ENCODE measurements around the gene GSTM3. TPM values are rescaled to one million over a fixed set of nuclear protein-coding genes. Genes with fewer than 3 reads are reported as not detected.
"Not testable (repeated sequence)": the region's sequence is repeated elsewhere in the genome, so short reads cannot be mapped to it uniquely, and the experiment has no call there.

GSTM3 gene
- total RNA-seq, 1 donor from 2014 or later, result 13.0 TPM

GRCh38 chr1:109719337-109719837 lies 21.5 kb downstream of the GSTM3 start:
- H3K27me3 Mint-ChIP-seq, result peaks cover 3% of the 10 kb centered on the region
- peaks cover 3% of the 10 kb centered on the region for H3K4me1 Mint-ChIP-seq
- no peak for DNase-seq
- H3K36me3 Mint-ChIP-seq (ENCODE audit: low read depth), result no peaks in the 10 kb centered on the region
- H3K9me3 Mint-ChIP-seq, result no peaks in the 10 kb centered on the region
- no peak overlapping the region for H3K27ac Mint-ChIP-seq
- H3K4me3 Mint-ChIP-seq, result no peak overlapping the region
- intact Hi-C loops (cut with micrococcal nuclease), result no loop called here

GRCh38 chr1:109718495-109718894 lies 22.3 kb downstream of the GSTM3 start:
- H3K27me3 Mint-ChIP-seq, result peaks cover 3% of the 10 kb centered on the region
- H3K36me3 Mint-ChIP-seq (ENCODE audit: low read depth), result no peaks in the 10 kb centered on the region
- no peak overlapping the region for H3K4me3 Mint-ChIP-seq
- no peak for DNase-seq
- no peaks in the 10 kb centered on the region for H3K9me3 Mint-ChIP-seq
- H3K4me1 Mint-ChIP-seq, result peaks cover 3% of the 10 kb centered on the region
- intact Hi-C loops (cut with micrococcal nuclease), result no loop called here
- no peak overlapping the region for H3K27ac Mint-ChIP-seq

- intact Hi-C loops (cut with micrococcal nuclease), result no loop called here
- Mint-ChIP-seq H3K4me3 (no peak overlapping the region), H3K4me1 (peaks cover 3% of the 10 kb centered on the region), H3K27me3 (peaks cover 6% of the 10 kb centered on the region), H3K36me3 (ENCODE audit: low read depth) (no peaks in the 10 kb centered on the region), H3K27ac (no peak overlapping the region), H3K9me3 (no peaks in the 10 kb centered on the region)
- no peak for DNase-seq
Measured at GRCh38 chr1:109717729-109718128, 23.1 kb downstream of the GSTM3 start.

GRCh38 chr1:109716570-109717090 lies 24.2 kb downstream of the GSTM3 start:
- H3K4me1 Mint-ChIP-seq, result peaks cover 4% of the 10 kb centered on the region
- no peak overlapping the region for H3K4me3 Mint-ChIP-seq
- no peaks in the 10 kb centered on the region for H3K36me3 Mint-ChIP-seq (ENCODE audit: low read depth)
- no peak overlapping the region for H3K27ac Mint-ChIP-seq
- intact Hi-C loops (cut with micrococcal nuclease), result no loop called here
- H3K9me3 Mint-ChIP-seq, result no peaks in the 10 kb centered on the region
- no peak for DNase-seq
- peaks cover 4% of the 10 kb centered on the region for H3K27me3 Mint-ChIP-seq

- Mint-ChIP-seq H3K27ac (no peak overlapping the region), H3K4me3 (no peak overlapping the region), H3K36me3 (ENCODE audit: low read depth) (no peaks in the 10 kb centered on the region), H3K27me3 (peaks cover 2% of the 10 kb centered on the region), H3K4me1 (peaks cover 5% of the 10 kb centered on the region), H3K9me3 (no peaks in the 10 kb centered on the region)
- intact Hi-C loops (cut with micrococcal nuclease), result no loop called here
- DNase-seq, result no peak
Measured at GRCh38 chr1:109716121-109716520, 24.7 kb downstream of the GSTM3 start.

- DNase-seq, result no peak
- intact Hi-C loops (cut with micrococcal nuclease), result no loop called here
- no peak overlapping the region for H3K4me3 Mint-ChIP-seq
Measured at GRCh38 chr1:109714661-109715372, 26.0 kb downstream of the GSTM3 start.

GRCh38 chr1:109713636-109714035 lies 27.2 kb downstream of the GSTM3 start:
- Mint-ChIP-seq H3K4me1 (peaks cover 2% of the 10 kb centered on the region), H3K4me3 (no peak overlapping the region), H3K36me3 (ENCODE audit: low read depth) (no peaks in the 10 kb centered on the region), H3K9me3 (peaks cover 5% of the 10 kb centered on the region), H3K27ac (no peak overlapping the region), H3K27me3 (peaks cover 2% of the 10 kb centered on the region)
- intact Hi-C loops (cut with micrococcal nuclease), result no loop called here
- no peak for DNase-seq

More at GRCh38 chr1:109714661-109715372, 26.0 kb downstream of the GSTM3 start:
- Mint-ChIP-seq H3K36me3 (ENCODE audit: low read depth) (no peaks in the 10 kb centered on the region), H3K9me3 (no peaks in the 10 kb centered on the region), H3K27me3 (peaks cover 2% of the 10 kb centered on the region), H3K27ac (no peak overlapping the region), H3K4me1 (peaks cover 5% of the 10 kb centered on the region)

- Mint-ChIP-seq H3K27ac (no peak overlapping the region), H3K9me3 (peaks cover 5% of the 10 kb centered on the region), H3K27me3 (peaks cover 2% of the 10 kb centered on the region), H3K4me1 (peaks cover 2% of the 10 kb centered on the region), H3K4me3 (no peak overlapping the region), H3K36me3 (ENCODE audit: low read depth) (peaks cover 2% of the 10 kb centered on the region)
- intact Hi-C loops (cut with micrococcal nuclease), result no loop called here
- no peak for DNase-seq
Measured at GRCh38 chr1:109712321-109712864, 28.4 kb downstream of the GSTM3 start.

- H3K9me3 Mint-ChIP-seq; intact Hi-C loops (cut with micrococcal nuclease); H3K36me3 Mint-ChIP-seq (ENCODE audit: low read depth); H3K4me1 Mint-ChIP-seq; H3K27me3 Mint-ChIP-seq: not testable (repeated sequence)
- H3K4me3 Mint-ChIP-seq, result peak within 1 kb of the TSS; percentile 82
- peak; percentile 70 for DNase-seq
- H3K27ac Mint-ChIP-seq, result peak within 1 kb of the TSS; percentile 92
Measured at GRCh38 chr1:109711593-109712320, 29.1 kb downstream of the GSTM3 start, which contains the start of gene GSTM5. Gene GSTM5 (plus strand): TSS chr1:109712251. CDS start chr1:109712313, 62 bp downstream.

- H3K9me3 Mint-ChIP-seq; H3K27ac Mint-ChIP-seq; intact Hi-C loops (cut with micrococcal nuclease); H3K36me3 Mint-ChIP-seq (ENCODE audit: low read depth); H3K27me3 Mint-ChIP-seq; H3K4me3 Mint-ChIP-seq; DNase-seq; H3K4me1 Mint-ChIP-seq: not testable (repeated sequence)
Measured at GRCh38 chr1:109709822-109710221, 31.0 kb downstream of the GSTM3 start.

GRCh38 chr1:109708949-109709348 lies 31.9 kb downstream of the GSTM3 start:
- DNase-seq; H3K4me1 Mint-ChIP-seq; H3K4me3 Mint-ChIP-seq; H3K27ac Mint-ChIP-seq; H3K36me3 Mint-ChIP-seq (ENCODE audit: low read depth); H3K27me3 Mint-ChIP-seq; intact Hi-C loops (cut with micrococcal nuclease); H3K9me3 Mint-ChIP-seq: not testable (repeated sequence)

- Mint-ChIP-seq H3K9me3 (peaks cover 5% of the 10 kb centered on the region), H3K4me1 (no peaks in the 10 kb centered on the region)
- intact Hi-C loops (cut with micrococcal nuclease), result no loop called here
Measured at GRCh38 chr1:109705411-109705810, 35.4 kb downstream of the GSTM3 start.

GRCh38 chr1:109704173-109704572 lies 36.7 kb downstream of the GSTM3 start:
- Mint-ChIP-seq H3K9me3 (peaks cover 1% of the 10 kb centered on the region), H3K27me3 (no peaks in the 10 kb centered on the region), H3K4me1 (no peaks in the 10 kb centered on the region), H3K4me3 (no peak overlapping the region), H3K36me3 (ENCODE audit: low read depth) (peaks cover 2% of the 10 kb centered on the region), H3K27ac (no peak overlapping the region)
- intact Hi-C loops (cut with micrococcal nuclease), result no loop called here
- DNase-seq, result no peak

More at GRCh38 chr1:109705411-109705810, 35.4 kb downstream of the GSTM3 start:
- no peak overlapping the region for H3K4me3 Mint-ChIP-seq
- DNase-seq, result no peak
- no peaks in the 10 kb centered on the region for H3K27me3 Mint-ChIP-seq
- H3K27ac Mint-ChIP-seq, result no peak overlapping the region
- peaks cover 2% of the 10 kb centered on the region for H3K36me3 Mint-ChIP-seq (ENCODE audit: low read depth)

GRCh38 chr1:109702940-109703339 lies 37.9 kb downstream of the GSTM3 start:
- H3K4me1 Mint-ChIP-seq; H3K36me3 Mint-ChIP-seq (ENCODE audit: low read depth); DNase-seq; H3K9me3 Mint-ChIP-seq; intact Hi-C loops (cut with micrococcal nuclease); H3K27me3 Mint-ChIP-seq; H3K27ac Mint-ChIP-seq; H3K4me3 Mint-ChIP-seq: not testable (repeated sequence)

Data from activated CD4-positive, alpha-beta T cell treated with anti-CD3 and anti-CD28 coated beads, Interleukin-2, amount 10 ng/mL, durations not matched to agents 24 days and 14 days (primary cell).